ENCODE measurements around the gene SLC12A8.
A peak's percentile ranks its signal among the peaks of the same experiment; 100 is the strongest.

Gene SLC12A8

GRCh38 chr3:125123451-125124305 lies 88.9 kb downstream of the SLC12A8 start:
- H3K4me3 ChIP-seq (replicated peaks; ENCODE audit: low read depth, low read length): no peak overlapping the region
- no peak for TF ChIP-seq CTCF (IDR thresholded peaks at IDR 0.05; ENCODE audit: low read length, missing control alignments)
- peak; percentile 89 for DNase-seq (ENCODE audit: low read depth)

- H3K4me3 ChIP-seq (replicated peaks; ENCODE audit: low read depth, low read length): no peak overlapping the region
- DNase-seq (ENCODE audit: low read depth): no peak
- no peak for TF ChIP-seq CTCF (IDR thresholded peaks at IDR 0.05; ENCODE audit: low read length, missing control alignments)
These were observed 91.1 kb downstream of the SLC12A8 start for GRCh38 chr3:125121246-125122010.

GRCh38 chr3:125120379-125121122 lies 92.0 kb downstream of the SLC12A8 start:
- H3K4me3 ChIP-seq (replicated peaks; ENCODE audit: low read depth, low read length): no peak overlapping the region
- peak; percentile 32 for DNase-seq (ENCODE audit: low read depth)
- no peak for TF ChIP-seq CTCF (IDR thresholded peaks at IDR 0.05; ENCODE audit: low read length, missing control alignments)

GRCh38 chr3:125119752-125120378 lies 92.7 kb downstream of the SLC12A8 start:
- H3K4me3 ChIP-seq (replicated peaks; ENCODE audit: low read depth, low read length): no peak overlapping the region
- TF ChIP-seq CTCF (IDR thresholded peaks at IDR 0.05; ENCODE audit: low read length, missing control alignments): no peak
- peak; percentile 43 for DNase-seq (ENCODE audit: low read depth)

- TF ChIP-seq CTCF (IDR thresholded peaks at IDR 0.05; ENCODE audit: low read length, missing control alignments): no peak
- DNase-seq (ENCODE audit: low read depth): no peak
These were observed 93.9 kb downstream of the SLC12A8 start for GRCh38 chr3:125118600-125118999.

GRCh38 chr3:125117631-125118191 lies 94.8 kb downstream of the SLC12A8 start:
- DNase-seq (ENCODE audit: low read depth): no peak
- no peak overlapping the region for H3K4me3 ChIP-seq (replicated peaks; ENCODE audit: low read depth, low read length)
- no peak for TF ChIP-seq CTCF (IDR thresholded peaks at IDR 0.05; ENCODE audit: low read length, missing control alignments)

More at GRCh38 chr3:125118600-125118999, 93.9 kb downstream of the SLC12A8 start:
- no peak overlapping the region for H3K4me3 ChIP-seq (replicated peaks; ENCODE audit: low read depth, low read length)
